NOMO-1 treated with DMSO at 0.1 percent for 48 hours (cell line): Measurements from ENCODE around the gene BCR.

ENCODE experiments used
- DNase-seq: peaks from one replicate; lab custom pipeline; 2025; ENCODE audit not compliant: unreplicated experiment; lab: John Stamatoyannopoulos, UW

BCR gene

DNA sequence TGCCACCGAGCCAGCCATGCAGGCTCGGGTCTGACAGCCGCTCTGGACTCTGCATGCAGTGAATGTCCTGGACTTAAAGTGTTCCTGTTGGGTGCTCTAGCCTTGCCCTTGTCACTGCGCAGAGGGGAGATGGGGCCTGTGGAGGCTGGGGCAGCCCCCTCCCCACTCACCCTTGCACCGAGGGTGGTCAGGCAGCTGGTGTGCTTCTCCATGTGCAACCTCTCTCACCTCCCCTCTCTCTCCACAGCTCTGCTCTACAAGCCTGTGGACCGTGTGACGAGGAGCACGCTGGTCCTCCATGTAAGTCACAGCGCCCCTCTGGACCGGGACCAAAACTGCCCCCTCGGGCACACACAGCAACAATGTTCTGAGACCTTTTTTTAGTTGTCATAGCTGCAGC, 92.5 kb downstream of the BCR start:
- no peak for DNase-seq

DNA sequence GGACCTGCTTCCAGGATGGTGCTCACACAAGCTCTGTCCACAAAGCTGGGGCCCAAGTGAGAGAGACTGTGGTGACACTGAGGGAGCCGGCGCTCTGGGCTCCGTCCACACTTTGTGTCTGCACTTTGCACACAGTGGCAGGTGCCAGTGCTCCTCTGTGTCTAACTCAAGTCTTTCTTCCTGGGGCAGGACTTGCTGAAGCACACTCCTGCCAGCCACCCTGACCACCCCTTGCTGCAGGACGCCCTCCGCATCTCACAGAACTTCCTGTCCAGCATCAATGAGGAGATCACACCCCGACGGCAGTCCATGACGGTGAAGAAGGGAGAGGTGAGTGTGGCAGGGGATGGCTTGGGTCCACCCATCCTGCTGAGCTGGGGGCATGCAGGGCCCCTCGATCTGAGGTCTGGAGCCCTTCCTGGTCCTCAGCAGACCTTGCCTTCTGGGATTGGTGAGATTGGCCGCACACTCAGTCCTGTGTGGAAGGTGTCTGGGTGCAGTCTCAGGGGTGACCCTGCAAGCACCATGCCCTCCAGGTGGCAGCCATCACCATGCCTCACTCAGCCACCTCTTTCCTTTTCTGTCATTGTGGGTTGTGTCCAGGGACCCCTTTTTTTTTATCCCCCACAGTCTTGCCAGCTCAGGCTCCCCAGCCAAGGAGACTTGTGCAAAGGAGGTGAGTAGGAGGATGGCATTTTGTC, 93.3 kb downstream of the BCR start:
- no peak for DNase-seq

- no peak for DNase-seq
These were observed 93.8 kb downstream of the BCR start for GRCh38 chr22:23274146-23274526.

DNA sequence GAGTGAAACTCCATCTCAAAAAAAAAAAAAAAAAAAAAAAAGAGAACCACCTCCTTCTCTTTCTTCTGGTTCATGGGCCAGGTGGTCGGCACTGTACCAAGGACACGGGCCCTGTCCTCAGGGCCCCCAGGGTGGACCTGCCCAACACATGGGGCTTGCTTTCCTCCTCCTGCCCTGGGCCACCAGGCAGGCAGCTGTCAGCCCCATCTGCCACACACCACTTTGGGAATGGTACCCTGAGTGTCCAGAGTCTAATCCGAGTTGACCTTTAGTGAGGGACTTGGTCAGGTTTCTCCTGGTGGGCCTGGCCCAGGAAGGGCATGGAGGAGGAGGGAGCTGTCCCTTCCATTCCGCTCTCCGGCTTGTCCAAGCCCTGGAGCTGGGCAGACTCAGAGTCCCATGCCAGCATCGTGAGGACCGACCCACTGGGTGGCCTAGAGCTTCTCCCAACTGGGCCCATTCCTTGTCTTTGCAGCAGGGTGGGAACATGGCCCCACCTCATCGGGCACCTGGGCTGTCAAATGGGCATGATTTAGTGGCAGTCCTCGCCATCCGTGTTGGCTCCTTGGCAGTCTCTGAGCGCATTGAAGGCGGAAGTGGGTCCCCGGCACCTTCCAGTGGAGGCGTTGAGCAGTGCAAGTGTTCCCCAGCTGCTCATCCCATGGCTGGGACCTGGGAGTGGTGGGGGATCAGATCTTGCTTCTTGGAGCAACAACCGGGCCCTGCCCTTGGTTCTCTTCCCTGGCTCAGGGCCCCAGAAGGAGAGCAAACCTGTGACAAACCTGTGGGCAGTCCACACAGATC, 94.8 kb downstream of the BCR start:
- DNase-seq: no peak

GRCh38 chr22:23275751-23276150, 95.4 kb downstream of the BCR start:
- DNase-seq: no peak

DNA sequence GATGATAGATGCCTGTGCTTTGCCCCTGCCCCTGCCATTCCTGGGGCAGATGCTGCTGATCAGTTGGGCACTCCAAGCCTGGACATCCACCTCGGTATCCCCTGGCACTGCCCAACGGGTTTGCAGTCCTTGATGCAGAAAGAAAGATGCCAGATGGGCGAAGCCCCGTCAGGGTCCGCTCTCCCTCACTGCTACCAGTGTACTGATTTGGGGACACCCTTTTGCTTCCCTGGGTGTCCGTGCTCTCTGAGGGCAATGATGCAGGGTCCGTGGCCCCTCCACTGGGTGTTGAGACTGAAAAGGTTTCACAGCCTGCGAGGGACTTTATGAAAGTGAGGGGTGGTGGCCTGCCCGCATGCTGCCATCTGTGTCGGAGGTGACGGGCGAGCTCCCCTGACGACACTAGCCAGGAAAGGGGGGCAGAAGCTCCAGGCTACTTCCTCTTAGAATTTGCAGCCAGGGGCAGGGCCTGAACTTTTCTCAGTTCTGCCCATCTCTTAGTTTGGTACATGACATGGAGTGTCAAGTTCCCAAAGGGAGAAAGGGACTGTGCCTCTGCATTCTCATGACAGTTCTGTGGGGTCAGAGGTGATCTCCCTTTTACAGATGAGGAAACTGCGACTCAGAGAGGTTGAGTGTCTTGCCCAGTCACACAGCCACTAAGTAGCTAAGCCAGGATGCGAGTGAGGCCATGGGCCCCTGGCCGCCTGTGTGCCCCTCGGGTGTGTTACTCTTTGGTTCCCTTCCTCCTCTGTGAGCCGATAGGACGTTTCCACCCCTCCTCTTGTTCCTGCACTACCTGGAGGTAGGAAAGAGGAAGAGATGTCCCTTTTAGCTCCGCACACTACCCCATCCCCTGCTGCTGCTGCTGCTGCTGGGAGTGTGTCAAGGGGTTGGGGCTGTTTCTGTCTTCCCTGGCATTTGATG, 96.6 kb downstream of the BCR start:
- DNase-seq: no peak

DNA sequence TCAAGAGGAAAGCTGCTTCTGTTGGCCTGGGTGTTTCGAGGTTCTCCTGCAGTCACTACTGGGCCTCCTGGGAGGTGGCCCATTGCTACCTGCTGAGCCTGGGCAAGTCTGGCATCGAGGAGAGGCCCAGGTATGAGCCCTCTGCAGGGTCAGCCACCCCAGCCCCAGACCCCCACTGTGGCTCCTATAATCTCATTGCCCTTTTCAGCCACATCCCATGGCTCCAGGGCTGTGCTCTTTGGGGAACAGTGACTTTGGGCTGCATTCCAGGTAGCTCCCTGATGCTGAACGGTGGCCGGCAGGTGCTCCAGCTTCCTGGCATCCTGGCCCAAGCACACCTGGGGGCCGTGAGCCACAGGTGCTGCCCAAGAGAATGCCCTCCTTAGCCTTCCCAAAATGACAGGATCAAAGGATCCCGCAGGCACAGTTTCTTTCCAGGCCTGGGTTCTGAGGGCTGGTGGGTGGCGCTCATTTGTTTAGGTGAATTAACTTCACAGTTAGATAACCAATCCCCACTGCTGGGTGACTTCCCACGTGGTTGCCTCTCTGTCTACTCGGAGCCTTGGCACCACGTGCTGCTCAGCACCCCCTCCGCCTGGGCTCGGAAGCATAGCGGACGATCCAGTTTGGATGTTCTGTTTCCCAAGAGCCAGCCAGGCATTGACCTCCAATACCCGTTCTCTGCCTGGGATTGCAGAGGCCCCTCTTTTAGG, 97.4 kb downstream of the BCR start:
- DNase-seq: no peak

- no peak for DNase-seq
These were observed 98.8 kb downstream of the BCR start for GRCh38 chr22:23278883-23279675.

DNA sequence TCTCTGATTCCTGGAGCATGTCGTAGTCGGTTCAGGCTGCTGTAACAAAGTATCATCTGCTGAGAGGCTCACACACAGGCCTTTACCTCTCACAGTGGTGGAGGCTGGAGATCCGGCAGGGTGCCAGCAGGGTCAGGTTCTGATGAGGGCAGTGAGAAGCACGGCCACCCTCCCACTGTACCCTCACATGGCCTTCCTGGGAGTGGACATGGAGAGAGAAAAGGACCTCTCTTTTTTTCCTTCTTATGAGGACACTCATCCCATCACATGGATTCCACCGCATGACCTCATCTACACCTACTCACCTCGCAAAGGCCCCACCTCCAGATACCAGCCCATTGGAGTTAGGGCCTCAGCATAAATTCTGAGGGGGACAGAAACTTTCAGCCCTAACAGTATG, 99.5 kb downstream of the BCR start:
- DNase-seq: no peak

- no peak for DNase-seq
These were observed 100.2 kb downstream of the BCR start for GRCh38 chr22:23280356-23281052.

- no peak for DNase-seq
These were observed 100.7 kb downstream of the BCR start for GRCh38 chr22:23281053-23281405.

DNA sequence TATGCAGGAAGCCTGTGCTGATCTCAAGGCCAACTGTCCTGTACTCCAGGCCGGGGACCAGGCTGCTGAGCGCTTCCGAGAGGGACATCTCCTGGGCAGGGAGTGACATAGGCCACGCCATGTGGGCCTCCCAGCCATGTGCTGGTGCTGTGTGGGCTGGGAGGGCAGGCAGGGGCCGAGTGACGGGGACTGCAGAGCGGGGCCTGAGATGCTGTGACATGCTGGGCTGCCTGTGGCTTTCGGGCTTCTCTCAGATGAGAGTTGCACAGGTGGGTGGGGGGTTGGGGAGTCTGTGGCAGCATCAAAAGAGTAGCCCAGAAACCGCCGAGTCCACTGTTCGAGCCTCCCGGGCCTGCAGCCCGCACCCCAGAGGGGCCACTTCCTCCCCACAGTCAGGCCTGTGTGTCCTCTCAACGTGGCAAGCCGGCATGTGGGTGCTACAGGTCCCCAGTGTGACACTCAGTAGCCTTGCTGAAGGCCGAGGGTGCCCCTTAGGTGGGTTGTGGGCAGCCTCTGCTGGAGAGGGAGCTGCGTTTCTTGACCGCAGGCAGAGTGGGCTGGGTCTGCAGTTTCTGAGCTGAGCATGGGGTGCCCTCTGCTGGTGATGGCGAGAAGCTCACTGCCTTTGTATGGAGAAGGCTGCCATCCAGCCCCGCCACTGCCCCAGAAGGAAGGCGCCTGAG, 101.2 kb downstream of the BCR start:
- DNase-seq: peak; percentile 65

- no peak for DNase-seq
These were observed 101.8 kb downstream of the BCR start for GRCh38 chr22:23282089-23282501.

DNA sequence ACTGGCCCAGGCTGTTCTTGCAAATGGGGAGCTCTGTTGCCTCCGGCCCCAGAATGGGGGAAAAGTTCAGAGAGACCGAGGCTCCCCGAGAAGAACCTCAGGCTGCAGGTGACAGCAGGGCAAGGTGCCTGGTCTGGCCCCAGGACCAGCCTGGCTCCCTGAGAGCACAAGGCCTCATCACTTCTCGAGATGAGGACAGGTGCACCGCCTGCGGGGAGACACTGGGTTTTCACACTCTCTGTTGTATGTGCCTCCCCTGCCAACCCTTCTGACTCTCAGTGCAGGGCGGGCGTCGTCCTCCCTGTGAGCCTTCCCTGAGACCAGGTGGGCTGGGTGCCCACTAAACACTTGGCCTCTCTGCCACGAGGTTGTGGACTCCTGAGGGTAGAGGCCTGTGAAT, 102.2 kb downstream of the BCR start:
- DNase-seq: no peak

GRCh38 chr22:23282986-23283385, 102.7 kb downstream of the BCR start:
- DNase-seq: no peak

DNA sequence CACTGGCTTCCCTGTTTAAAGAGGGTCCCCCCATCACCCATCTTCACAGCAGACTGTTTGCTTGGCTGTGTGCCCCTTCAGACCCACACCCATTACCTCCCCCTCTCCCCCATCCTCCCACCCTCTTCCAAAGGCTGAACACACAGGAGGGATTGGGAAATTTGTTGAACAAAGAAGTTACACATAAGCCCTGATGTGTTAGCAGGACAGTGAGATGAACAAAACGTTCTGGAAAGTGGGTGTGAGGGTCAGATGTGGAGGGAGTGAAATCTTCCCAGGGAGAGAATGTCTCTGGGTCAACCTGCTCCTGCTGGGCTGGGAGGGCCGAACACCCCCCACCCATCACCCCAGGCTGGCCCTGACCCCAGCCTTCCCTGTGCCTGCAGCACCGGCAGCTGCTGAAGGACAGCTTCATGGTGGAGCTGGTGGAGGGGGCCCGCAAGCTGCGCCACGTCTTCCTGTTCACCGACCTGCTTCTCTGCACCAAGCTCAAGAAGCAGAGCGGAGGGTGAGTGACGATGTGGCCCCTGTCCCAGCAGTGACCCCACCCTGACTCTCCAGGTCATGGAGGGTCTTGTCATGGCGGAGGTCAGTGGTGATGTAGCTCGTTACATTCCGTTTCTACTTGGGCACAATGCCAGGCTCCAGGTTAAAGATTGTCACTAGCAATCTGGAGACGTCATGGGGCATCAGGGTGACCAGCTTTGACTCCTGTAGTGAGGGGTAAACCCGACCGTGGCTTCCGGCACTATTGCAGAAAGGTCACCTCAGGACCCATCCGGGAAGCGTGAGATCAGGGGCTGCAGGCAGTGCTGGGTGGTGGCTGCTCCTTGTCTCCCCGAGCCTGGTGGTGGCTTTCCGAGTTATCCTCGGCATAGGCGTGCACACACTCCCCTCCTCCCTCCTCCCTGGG, 103.5 kb downstream of the BCR start:
- DNase-seq: no peak

DNA sequence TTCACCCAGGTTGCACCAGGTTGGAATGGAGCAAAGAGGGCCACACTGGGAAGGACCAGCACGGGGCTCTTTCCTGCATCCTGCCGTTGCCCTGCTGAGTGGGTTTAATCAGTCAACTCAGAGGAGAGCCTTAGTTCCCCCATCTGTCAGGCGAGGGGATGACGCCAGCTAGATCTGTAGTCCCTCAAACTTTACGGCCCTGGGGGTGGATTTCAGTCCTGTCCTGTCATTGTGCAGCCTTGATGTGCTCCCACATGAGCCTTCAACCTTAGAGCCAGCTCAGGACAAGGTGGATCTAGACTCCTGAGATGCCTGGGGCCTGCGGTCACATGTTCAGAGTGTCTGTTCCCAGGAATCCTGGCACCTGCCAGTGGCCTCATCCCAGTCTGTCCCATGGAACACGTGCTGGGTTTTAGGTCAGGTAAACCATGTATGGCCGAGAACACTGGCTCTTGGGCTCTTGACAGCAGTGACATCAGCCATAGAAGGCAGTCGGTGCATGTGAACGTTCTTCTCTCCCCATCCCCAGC, 104.3 kb downstream of the BCR start:
- no peak for DNase-seq

- DNase-seq: no peak
These were observed 104.9 kb downstream of the BCR start for GRCh38 chr22:23285236-23285635.
